Immature natural killer cell (primary cell): ENCODE measurements around the gene SEC11A. TPM values are rescaled to one million over a fixed set of nuclear protein-coding genes. Genes with fewer than 3 reads are reported as not detected.
"Not testable (repeated sequence)": the region's sequence is repeated elsewhere in the genome, so short reads cannot be mapped to it uniquely, and the experiment has no call there.

Experiments
- DNase-seq, 3 donors: peaks; one replicate each; pipeline ENCODE4 v3.0.0; 2022; ENCODE audit warnings: mixed read lengths in 1 of 3
- H3K27ac Mint-ChIP-seq, 6 donors: one replicate each; pipeline ENCODE4 v1.8.0; 2020; ENCODE audit warnings: mixed read lengths in 6 of 6, mild to moderate bottlenecking in 5 of 6, inconsistent platforms in 4 of 6, moderate library complexity in 3 of 6
- H3K27me3 Mint-ChIP-seq, 3 donors: one replicate each; pipeline ENCODE4 v1.8.0; 2020 to 2021; ENCODE audit warnings: low read depth in 3 of 3, mild to moderate bottlenecking in 3 of 3, mixed read lengths in 3 of 3, moderate library complexity in 3 of 3, inconsistent platforms in 1 of 3
- H3K36me3 Mint-ChIP-seq, 3 donors: one replicate each; pipeline ENCODE4 v1.8.0; 2020; ENCODE audit warnings: mixed read lengths in 3 of 3, inconsistent platforms in 2 of 3, mild to moderate bottlenecking in 2 of 3
- H3K4me1 Mint-ChIP-seq, 2 donors: one replicate each; pipeline ENCODE4 v1.8.0; 2020; ENCODE audit warnings: inconsistent platforms in 2 of 2, mild to moderate bottlenecking in 2 of 2, mixed read lengths in 2 of 2, moderate library complexity in 1 of 2
- H3K4me3 Mint-ChIP-seq, 5 donors: one replicate each; pipeline ENCODE4 v1.8.0; 2020; ENCODE audit warnings: mild to moderate bottlenecking in 5 of 5, mixed read lengths in 5 of 5, inconsistent platforms in 3 of 5, moderate library complexity in 3 of 5
- H3K9me3 Mint-ChIP-seq, 6 donors: one replicate each; pipeline ENCODE4 v1.8.0; 2020; ENCODE audit warnings: mild to moderate bottlenecking in 6 of 6, mixed read lengths in 6 of 6, inconsistent platforms in 4 of 6, moderate library complexity in 3 of 6
- polyA plus RNA-seq, 3 donors: library from polyadenylated mRNA; unstranded; fragments of 300-500 nt; fragmentation: Illumina TruSeq; gene quantifications; one replicate each; pipeline ENCODE4 v1.2.3, GENCODE V29; 2021

SEC11A gene
- polyA plus RNA-seq, 3 donors from 2014 or later: 173 to 210 (median 188) TPM

DNA sequence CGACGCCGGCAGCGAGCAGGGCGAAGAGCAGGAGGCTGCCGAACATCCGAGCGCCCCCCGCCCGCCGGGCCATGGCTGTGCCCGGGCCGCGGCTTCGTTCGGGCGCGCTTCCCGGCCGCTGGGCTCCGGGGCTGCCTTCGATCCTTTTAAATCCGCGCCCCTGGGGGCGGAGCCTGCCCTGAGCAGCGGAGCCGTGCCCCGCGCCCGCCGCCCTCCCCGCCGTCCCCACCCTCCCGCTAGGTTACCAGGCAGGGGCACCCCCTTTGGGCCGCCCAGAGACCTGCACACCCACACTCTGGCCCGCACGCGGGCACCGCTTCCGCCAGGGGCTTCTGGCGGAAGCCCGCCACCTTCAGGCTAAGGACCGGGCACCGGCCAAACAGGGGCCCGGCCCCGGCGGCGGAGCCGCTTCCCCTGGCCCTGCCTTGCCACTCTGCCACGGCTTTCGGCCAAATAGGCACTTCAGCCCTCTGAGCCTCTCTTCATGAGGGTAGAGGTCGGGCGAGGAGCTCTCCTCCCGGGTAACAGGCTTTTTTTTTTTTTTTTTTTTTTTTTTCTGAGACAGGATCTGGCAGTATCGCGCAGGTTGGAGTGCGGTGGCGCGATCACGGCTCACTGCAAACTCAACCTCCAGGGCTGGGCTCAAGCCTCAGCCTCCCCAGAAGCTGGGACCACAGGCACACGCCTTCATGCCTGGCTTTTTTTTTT lies 57.7 kb downstream of the SEC11A start, which contains the start of gene NMB:
TSS of gene NMB (minus strand) at position 120 of the 708 bp plus-strand sequence. CDS start at position 73, 47 bp downstream.
- H3K36me3 Mint-ChIP-seq: no peaks in the 10 kb centered on the region
- peak within 1 kb of the TSS; percentile 73 to 88 (median 82) for H3K27ac Mint-ChIP-seq
- DNase-seq: peak; percentile 86 to 89 (median 88)
- H3K9me3 Mint-ChIP-seq: no peaks in the 10 kb centered on the region
- peaks cover 44 to 64% of the 10 kb centered on the region in 2 donors for H3K4me1 Mint-ChIP-seq
- H3K4me3 Mint-ChIP-seq: peak within 1 kb of the TSS; percentile 81 to 88 (median 83)
- H3K27me3 Mint-ChIP-seq: peaks cover 9 to 20% (median 11%) of the 10 kb centered on the region in 3 donors

- peaks cover 9 to 20% (median 11%) of the 10 kb centered on the region in 3 donors for H3K27me3 Mint-ChIP-seq
- H3K4me1 Mint-ChIP-seq: peaks cover 44 to 64% of the 10 kb centered on the region in 2 donors
- H3K36me3 Mint-ChIP-seq: no peaks in the 10 kb centered on the region
- no peaks in the 10 kb centered on the region for H3K9me3 Mint-ChIP-seq
- DNase-seq: no peak
- H3K4me3 Mint-ChIP-seq: peak overlapping the region; percentile 68 to 82 (median 74)
- H3K27ac Mint-ChIP-seq: peak overlapping the region in 1 of 6 donors; percentile 17
Measured at GRCh38 chr15:84657748-84658079, 58.2 kb downstream of the SEC11A start.

- no peak for DNase-seq
- H3K4me3 Mint-ChIP-seq: peak overlapping the region; percentile 68 to 82 (median 74)
- H3K4me1 Mint-ChIP-seq: peaks cover 48 to 71% of the 10 kb centered on the region in 2 donors
- peaks cover 9 to 20% (median 11%) of the 10 kb centered on the region in 3 donors for H3K27me3 Mint-ChIP-seq
- no peaks in the 10 kb centered on the region for H3K9me3 Mint-ChIP-seq
- H3K27ac Mint-ChIP-seq: peak overlapping the region in 1 of 6 donors; percentile 17
- H3K36me3 Mint-ChIP-seq: peaks cover 4 to 5% (median 4%) of the 10 kb centered on the region in 3 donors
Measured at GRCh38 chr15:84656972-84657371, 59.0 kb downstream of the SEC11A start.

- peak overlapping the region; percentile 98 to 99 (median 99) for H3K4me3 Mint-ChIP-seq
- peaks cover 9 to 10% (median 9%) of the 10 kb centered on the region in 3 donors for H3K36me3 Mint-ChIP-seq
- peaks cover 44 to 69% of the 10 kb centered on the region in 2 donors for H3K4me1 Mint-ChIP-seq
- peak; percentile 54 to 66 (median 64) for DNase-seq
- peak overlapping the region; percentile 62 to 98 (median 94) for H3K27ac Mint-ChIP-seq
- no peaks in the 10 kb centered on the region for H3K9me3 Mint-ChIP-seq
- H3K27me3 Mint-ChIP-seq: peaks cover 9 to 18% (median 11%) of the 10 kb centered on the region in 3 donors
Measured at GRCh38 chr15:84654689-84655453, 61.1 kb downstream of the SEC11A start.

DNA sequence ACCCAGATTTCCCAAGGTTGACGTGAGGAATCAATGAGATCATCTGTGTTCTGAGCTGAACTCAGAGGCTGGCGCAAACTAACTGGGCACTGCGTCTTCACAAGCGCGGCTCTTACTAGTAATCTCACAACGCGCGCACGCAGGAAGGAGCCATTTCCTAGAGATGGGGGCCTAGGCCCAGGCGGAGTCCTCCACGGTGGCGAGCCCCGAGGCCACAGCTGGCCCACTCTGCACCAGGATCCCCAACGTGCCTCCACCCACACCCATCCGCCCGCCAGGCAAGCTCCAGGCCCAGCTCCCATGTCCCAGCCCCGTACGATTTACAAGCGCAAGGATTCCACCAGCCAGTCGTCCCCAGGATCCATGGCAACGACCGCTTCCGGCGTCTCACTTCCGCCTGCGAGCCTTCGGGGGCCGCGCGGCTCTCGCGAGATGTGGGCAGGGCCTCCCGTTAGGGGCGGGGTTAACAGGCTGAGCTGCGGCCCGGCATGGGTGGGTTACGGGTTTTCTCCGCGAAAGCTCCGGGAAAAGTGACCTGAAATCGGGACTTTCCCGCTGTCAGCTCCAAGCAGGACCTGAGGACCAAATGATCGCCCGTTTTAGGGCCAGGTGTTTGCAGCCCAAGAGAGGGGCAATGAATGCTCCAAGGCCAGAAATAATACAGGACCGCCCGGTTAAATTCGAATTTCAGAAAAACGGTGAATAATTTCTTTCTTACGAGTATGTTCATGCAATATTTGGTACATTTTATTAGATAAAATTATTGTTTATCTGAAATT lies 61.8 kb downstream of the SEC11A start, which contains the start of gene WDR73:
TSS of gene WDR73 (minus strand) at position 374 of the 779 bp plus-strand sequence. CDS start at position 365, 9 bp downstream.
- Mint-ChIP-seq H3K4me3 (peak within 1 kb of the TSS; percentile 98 to 99 (median 99)), H3K4me1 (peaks cover 36 to 63% of the 10 kb centered on the region in 2 donors), H3K27ac (peak within 1 kb of the TSS; percentile 92 to 98 (median 95)), H3K36me3 (peaks cover 10 to 11% (median 11%) of the 10 kb centered on the region in 3 donors), H3K9me3 (no peaks in the 10 kb centered on the region), H3K27me3 (peaks cover 9 to 16% (median 11%) of the 10 kb centered on the region in 3 donors)
- peak; percentile 96 to 97 (median 96) for DNase-seq

GRCh38 chr15:84653584-84653909 lies 62.4 kb downstream of the SEC11A start:
- Mint-ChIP-seq H3K27ac (peak overlapping the region; percentile 92 to 98 (median 95)), H3K27me3 (peaks cover 8 to 15% (median 11%) of the 10 kb centered on the region in 3 donors), H3K9me3 (no peaks in the 10 kb centered on the region), H3K4me3 (peak overlapping the region; percentile 98 to 99 (median 99)), H3K4me1 (peaks cover 32 to 61% of the 10 kb centered on the region in 2 donors), H3K36me3 (peaks cover 14 to 17% (median 16%) of the 10 kb centered on the region in 3 donors)
- no peak for DNase-seq

DNA sequence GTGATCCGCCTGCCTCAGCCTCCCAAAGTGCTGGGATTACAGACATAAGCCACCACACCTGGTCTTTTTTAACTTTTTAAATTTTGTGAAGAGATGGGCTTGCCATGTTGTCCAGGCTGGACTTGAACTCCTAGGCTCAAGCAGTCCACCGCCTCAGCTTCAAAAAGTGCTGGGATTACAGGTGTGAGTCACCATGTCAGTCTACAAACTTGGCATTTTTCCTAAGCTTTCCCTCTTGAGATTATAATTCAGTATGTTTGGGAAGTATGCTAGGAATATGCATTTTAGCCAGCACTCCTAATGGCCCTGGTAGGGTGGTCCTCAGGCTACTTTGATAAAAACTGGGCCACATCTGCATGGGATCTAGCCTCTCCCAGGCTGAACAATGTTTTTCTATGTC lies 66.2 kb downstream of the SEC11A start:
- Mint-ChIP-seq H3K36me3 (peaks cover 17 to 30% (median 29%) of the 10 kb centered on the region in 3 donors), H3K4me1 (peaks cover 19 to 38% of the 10 kb centered on the region in 2 donors), H3K27ac (no peak overlapping the region), H3K27me3 (peaks cover 5 to 15% (median 10%) of the 10 kb centered on the region in 3 donors), H3K4me3 (no peak overlapping the region), H3K9me3 (no peaks in the 10 kb centered on the region)
- DNase-seq: no peak

GRCh38 chr15:84648539-84648938 lies 67.4 kb downstream of the SEC11A start:
- peaks cover 17 to 30% (median 29%) of the 10 kb centered on the region in 3 donors for H3K36me3 Mint-ChIP-seq
- peaks cover 13 to 26% of the 10 kb centered on the region in 2 donors for H3K4me1 Mint-ChIP-seq
- no peak overlapping the region for H3K4me3 Mint-ChIP-seq
- H3K9me3 Mint-ChIP-seq: no peaks in the 10 kb centered on the region
- DNase-seq: no peak
- peaks cover 0 to 7% (median 3%) of the 10 kb centered on the region in 3 donors for H3K27me3 Mint-ChIP-seq
- peak overlapping the region in 3 of 6 donors; percentile 22 to 90 (median 56) for H3K27ac Mint-ChIP-seq

GRCh38 chr15:84647726-84648125 lies 68.2 kb downstream of the SEC11A start:
- H3K36me3 Mint-ChIP-seq: peaks cover 17 to 35% (median 33%) of the 10 kb centered on the region in 3 donors
- H3K9me3 Mint-ChIP-seq: no peaks in the 10 kb centered on the region
- H3K27ac Mint-ChIP-seq: peak overlapping the region in 3 of 6 donors; percentile 22 to 61 (median 41)
- H3K4me3 Mint-ChIP-seq: no peak overlapping the region
- H3K27me3 Mint-ChIP-seq: peaks cover 0 to 7% (median 3%) of the 10 kb centered on the region in 3 donors
- DNase-seq: no peak
- peaks cover 10 to 23% of the 10 kb centered on the region in 2 donors for H3K4me1 Mint-ChIP-seq

- peaks cover 0 to 7% (median 3%) of the 10 kb centered on the region in 3 donors for H3K27me3 Mint-ChIP-seq
- peak overlapping the region in 2 of 6 donors; percentile 25 to 57 for H3K27ac Mint-ChIP-seq
- no peak overlapping the region for H3K4me3 Mint-ChIP-seq
- H3K9me3 Mint-ChIP-seq: no peaks in the 10 kb centered on the region
- peaks cover 6 to 11% of the 10 kb centered on the region in 2 donors for H3K4me1 Mint-ChIP-seq
- DNase-seq: no peak
- H3K36me3 Mint-ChIP-seq: peaks cover 11 to 29% (median 25%) of the 10 kb centered on the region in 3 donors
Measured at GRCh38 chr15:84645997-84646396, 69.9 kb downstream of the SEC11A start.

DNA sequence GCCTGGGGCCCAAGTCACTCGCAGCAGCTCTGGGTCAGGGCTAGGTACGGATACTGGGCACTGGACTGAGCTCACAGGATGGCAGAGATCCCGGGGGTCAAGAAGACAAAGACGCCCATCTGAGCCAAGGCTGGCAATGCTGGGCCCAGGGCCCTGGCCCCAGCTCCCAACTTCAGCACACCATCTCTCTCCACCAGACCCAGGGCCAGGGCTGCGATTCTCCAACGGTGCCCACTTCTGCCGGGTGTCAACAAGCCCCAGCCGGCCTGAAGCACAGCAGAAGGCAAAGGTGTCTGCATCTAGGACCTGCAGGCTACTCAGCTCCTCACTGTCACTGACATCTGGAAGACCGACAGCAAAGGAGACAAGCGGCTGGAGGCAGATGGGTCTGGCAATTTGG lies 70.4 kb downstream of the SEC11A start:
- Mint-ChIP-seq H3K9me3 (no peaks in the 10 kb centered on the region), H3K36me3 (peaks cover 14 to 33% (median 29%) of the 10 kb centered on the region in 3 donors), H3K27ac (no peak overlapping the region), H3K4me1 (peaks cover 6 to 11% of the 10 kb centered on the region in 2 donors), H3K4me3 (no peak overlapping the region), H3K27me3 (peaks cover 0 to 7% (median 3%) of the 10 kb centered on the region in 3 donors)
- no peak for DNase-seq

GRCh38 chr15:84643838-84644237 lies 72.1 kb downstream of the SEC11A start:
- Mint-ChIP-seq H3K27me3 (peaks cover 0 to 7% (median 3%) of the 10 kb centered on the region in 3 donors), H3K4me3 (no peak overlapping the region), H3K36me3 (peaks cover 10 to 41% (median 35%) of the 10 kb centered on the region in 3 donors), H3K4me1 (peaks cover 4 to 6% of the 10 kb centered on the region in 2 donors), H3K9me3 (no peaks in the 10 kb centered on the region), H3K27ac (peak overlapping the region in 1 of 6 donors; percentile 53)
- no peak for DNase-seq

DNA sequence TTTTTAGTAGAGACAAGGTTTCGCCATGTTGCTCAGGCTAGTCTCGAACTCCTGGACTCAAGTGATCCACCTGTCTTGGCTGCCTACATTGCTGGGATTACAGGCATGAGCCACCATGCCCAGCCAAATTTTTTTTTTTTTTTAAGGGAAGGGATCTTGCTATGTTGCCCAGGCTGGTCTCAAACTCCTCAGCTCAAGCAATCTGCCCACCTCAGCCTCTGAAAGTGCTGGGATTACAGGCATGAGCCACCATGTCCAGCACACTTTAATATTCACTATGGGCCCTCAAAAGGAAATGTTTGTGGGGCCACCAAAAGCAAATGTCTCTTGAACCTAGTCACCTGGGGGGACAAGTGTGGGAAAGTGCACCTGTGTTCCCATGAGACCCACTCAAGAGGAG lies 73.3 kb downstream of the SEC11A start:
- not testable (repeated sequence) for H3K4me3 Mint-ChIP-seq, H3K4me1 Mint-ChIP-seq, H3K27me3 Mint-ChIP-seq, DNase-seq, H3K27ac Mint-ChIP-seq, H3K9me3 Mint-ChIP-seq
- H3K36me3 Mint-ChIP-seq: peaks cover 12 to 38% (median 31%) of the 10 kb centered on the region in 3 donors
